ENCODE measurements around the gene KCNJ5.

GRCh38 chr11:128926437-128927107 lies 35.4 kb downstream of the KCNJ5 start:
- no peak for TF ChIP-seq CTCF (IDR thresholded peaks at IDR 0.05)
- TF ChIP-seq POLR2A (IDR thresholded peaks at IDR 0.05), result no peak
- no peak for TF ChIP-seq POLR2AphosphoS5 (IDR thresholded peaks at IDR 0.05)

Data from breast epithelium (tissue), 3 donors.